HG02623 (cell line): Measurements from ENCODE around the gene SYTL5.

ENCODE experiments used
- ATAC-seq: cut with Tn5 transposase; IDR thresholded peaks from one replicate; pipeline ENCODE4 v1.9.1; 2021; ENCODE audit warnings: moderate library complexity; ENCODE audit not compliant: unreplicated experiment

Gene SYTL5

GRCh38 chrX:38138157-38138891, 132.0 kb downstream of the SYTL5 start:
- no peak for ATAC-seq

GRCh38 chrX:38138900-38139299, 132.5 kb downstream of the SYTL5 start:
- no peak for ATAC-seq

GRCh38 chrX:38142610-38143009, 136.3 kb downstream of the SYTL5 start:
- no peak for ATAC-seq

- ATAC-seq, result no peak
Observed at GRCh38 chrX:38149016-38149415, 142.7 kb downstream of the SYTL5 start.

- ATAC-seq, result no peak
Observed at GRCh38 chrX:38150993-38151392, 144.6 kb downstream of the SYTL5 start.

GRCh38 chrX:38151441-38151840, 145.1 kb downstream of the SYTL5 start:
- no peak for ATAC-seq

- ATAC-seq, result no peak
Observed at GRCh38 chrX:38154340-38154739, 148.0 kb downstream of the SYTL5 start.

GRCh38 chrX:38154818-38155217, 148.5 kb downstream of the SYTL5 start:
- ATAC-seq, result no peak

GRCh38 chrX:38156838-38157237, 150.5 kb downstream of the SYTL5 start:
- ATAC-seq, result no peak

GRCh38 chrX:38163193-38163592, 156.8 kb downstream of the SYTL5 start:
- no peak for ATAC-seq

GRCh38 chrX:38165023-38165422, 158.7 kb downstream of the SYTL5 start:
- ATAC-seq, result no peak

- ATAC-seq, result no peak
Observed at GRCh38 chrX:38166478-38167083, 160.2 kb downstream of the SYTL5 start.

GRCh38 chrX:38170556-38170955, 164.2 kb downstream of the SYTL5 start:
- no peak for ATAC-seq

GRCh38 chrX:38172596-38172995, 166.2 kb downstream of the SYTL5 start:
- ATAC-seq, result no peak

GRCh38 chrX:38175139-38175538, 168.8 kb downstream of the SYTL5 start:
- ATAC-seq, result no peak

GRCh38 chrX:38178396-38178795, 172.0 kb downstream of the SYTL5 start:
- ATAC-seq, result no peak
